NCI-H187 (cell line): ENCODE results near the gene CCDC77.

Experiments
- DNase-seq, 2 experiments: peaks; one replicate each; lab custom pipeline; 2025; lab: John Stamatoyannopoulos, UW

CCDC77 gene

DNA sequence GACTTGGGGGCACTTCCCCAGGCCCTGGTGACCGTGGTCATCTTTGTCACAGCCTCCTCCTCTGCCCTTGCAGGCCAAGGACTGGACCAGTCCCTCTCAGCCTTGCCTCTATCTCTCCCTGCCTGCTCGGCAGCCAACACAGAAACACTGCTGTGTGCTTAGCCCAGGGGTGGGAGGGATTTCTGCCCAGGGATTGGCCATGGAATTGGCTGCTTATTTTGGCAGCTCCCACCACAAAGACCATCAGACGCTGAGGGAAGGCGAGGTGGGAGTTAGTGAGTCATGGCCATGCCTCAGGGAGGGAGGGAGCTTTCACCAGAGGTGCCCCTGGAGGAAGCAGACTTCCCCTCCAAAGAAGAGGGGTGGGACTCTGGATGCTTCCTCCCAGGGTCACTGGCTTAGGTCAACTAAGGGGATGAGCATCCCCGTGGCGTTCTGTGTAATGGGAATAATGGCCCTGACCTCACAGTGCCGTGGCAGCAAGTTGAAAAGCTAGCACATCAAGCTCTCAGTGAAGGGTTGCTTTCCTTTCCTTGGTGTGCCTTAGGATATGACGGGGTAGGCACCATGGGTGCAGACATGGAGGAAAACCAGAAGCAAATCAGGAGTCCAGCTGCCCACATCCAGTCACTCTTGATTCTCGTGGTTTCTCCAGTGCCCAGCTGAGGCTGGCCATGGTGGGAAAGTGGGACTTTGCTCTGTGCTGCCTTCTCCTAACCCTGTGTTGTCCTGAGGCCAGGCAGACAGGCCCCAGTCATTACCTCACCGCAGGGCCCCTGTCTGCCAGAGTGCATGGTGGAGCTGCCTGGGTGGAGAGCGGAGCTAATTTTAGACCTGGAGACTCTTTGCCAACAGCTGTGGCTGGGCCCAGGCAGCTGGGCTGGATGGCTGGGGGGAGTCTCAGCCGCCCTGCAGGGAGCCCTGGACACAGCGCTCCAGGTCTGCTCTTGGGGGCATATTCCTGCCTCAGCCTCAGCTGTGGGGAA is 79.7 kb downstream of the CCDC77 start:
- peak in 1 of 2 experiments; percentile 16 for DNase-seq

DNA sequence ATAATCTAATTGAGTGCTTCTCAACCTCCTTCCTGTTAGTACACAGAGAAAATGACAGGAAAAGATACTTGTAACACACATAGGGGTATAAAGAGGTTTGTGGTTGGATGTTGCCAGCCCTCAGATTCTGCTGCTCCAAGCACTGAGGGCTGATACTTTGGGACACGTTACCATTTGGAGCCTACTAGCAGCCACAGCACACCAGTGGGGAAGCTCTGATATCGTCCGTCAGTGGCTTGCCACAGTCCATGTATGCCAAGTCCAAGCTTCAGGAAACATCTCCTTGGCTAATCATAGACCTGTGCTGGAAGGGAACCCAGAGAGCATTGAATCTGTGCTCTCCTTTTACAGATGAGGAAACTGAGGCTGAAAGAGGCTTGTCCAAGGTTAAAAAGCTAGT is 80.6 kb downstream of the CCDC77 start:
- DNase-seq, result no peak

- no peak for DNase-seq
Observed at GRCh38 chr12:484096-484495, 82.7 kb downstream of the CCDC77 start.

DNA sequence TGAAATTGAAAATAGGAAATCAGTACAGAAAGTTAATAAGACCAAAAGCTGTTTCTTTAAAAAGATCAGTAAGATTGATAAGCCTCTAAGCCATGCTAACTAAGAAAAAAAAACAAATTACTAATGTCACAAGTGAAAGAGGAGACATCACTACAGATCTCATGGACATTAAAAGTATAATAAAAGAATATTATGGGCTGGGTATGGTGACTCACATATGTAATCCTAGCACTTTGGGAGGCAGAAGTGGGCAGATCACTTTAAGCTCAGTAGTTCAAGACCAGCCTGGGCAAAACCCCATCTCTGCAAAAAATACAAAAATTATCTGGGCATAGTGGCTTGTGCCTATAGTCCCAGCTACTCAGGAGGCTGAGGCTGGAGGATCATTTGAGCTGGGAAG is 88.8 kb downstream of the CCDC77 start:
- DNase-seq, result no peak
